Mesendoderm (in vitro differentiated cells): ENCODE data around the gene ALDH1L1.
"Not testable (repeated sequence)": the region's sequence is repeated elsewhere in the genome, so short reads cannot be mapped to it uniquely, and the experiment has no call there.

ENCODE experiments used
- DNase-seq: peaks from one replicate; pipeline ENCODE4 v3.0.0; 2013
- H2AK5ac ChIP-seq: 2 replicates; pipeline ENCODE4 v1.6.1; 2013; ENCODE audit warnings: low read length, inconsistent platforms
- H2BK120ac ChIP-seq: 2 replicates; pipeline ENCODE4 v1.6.1; 2013; ENCODE audit warnings: low read depth, mild to moderate bottlenecking, low read length, moderate library complexity, mixed read lengths
- H2BK15ac ChIP-seq: replicated peaks from 2 replicates; pipeline ENCODE4 v1.6.1; 2013; ENCODE audit warnings: low read depth, mild to moderate bottlenecking, moderate library complexity
- H2BK5ac ChIP-seq: 2 replicates; pipeline ENCODE4 v1.6.1; 2013; ENCODE audit warnings: low read length, inconsistent platforms
- H3K18ac ChIP-seq: 2 replicates; pipeline ENCODE4 v1.6.1; 2013; ENCODE audit warnings: mild to moderate bottlenecking, low read length, mixed read lengths
- H3K23ac ChIP-seq: one replicate; pipeline ENCODE4 v1.6.1; 2013; ENCODE audit warnings: low read length
- H3K27ac ChIP-seq: 2 replicates; pipeline ENCODE4 v1.5.1; 2013; ENCODE audit warnings: low read depth, mild to moderate bottlenecking, inconsistent platforms, low read length, moderate library complexity
- H3K27me3 ChIP-seq: 2 replicates; pipeline ENCODE4 v1.6.1; 2013; ENCODE audit warnings: low read length, control low read depth, mild to moderate bottlenecking, inconsistent platforms; ENCODE audit not compliant: insufficient read depth, poor library complexity
- H3K36me3 ChIP-seq: 2 replicates; pipeline ENCODE4 v1.6.1; 2013; ENCODE audit warnings: low read length, inconsistent platforms; ENCODE audit not compliant: control insufficient read depth, insufficient read depth
- H3K4ac ChIP-seq: one replicate; pipeline ENCODE4 v1.6.1; 2013; ENCODE audit warnings: low read depth, mild to moderate bottlenecking, low read length, moderate library complexity
- H3K4me1 ChIP-seq: 2 replicates; pipeline ENCODE4 v1.6.1; 2013; ENCODE audit warnings: low read depth, low read length, inconsistent platforms; ENCODE audit not compliant: control insufficient read depth
- H3K4me2 ChIP-seq: 2 replicates; pipeline ENCODE4 v1.6.1; 2013; ENCODE audit warnings: low read length
- H3K4me3 ChIP-seq: 2 replicates; pipeline ENCODE4 v1.5.1; 2013; ENCODE audit warnings: mild to moderate bottlenecking, low read length
- H3K56ac ChIP-seq: one replicate; pipeline ENCODE4 v1.6.1; 2013; ENCODE audit warnings: low read length
- H3K79me1 ChIP-seq: 2 replicates; pipeline ENCODE4 v1.6.1; 2013; ENCODE audit warnings: low read length, inconsistent platforms
- H3K79me2 ChIP-seq: 2 replicates; pipeline ENCODE4 v1.6.1; 2013; ENCODE audit warnings: mild to moderate bottlenecking, low read length; ENCODE audit not compliant: control insufficient read depth, insufficient read depth
- H3K9ac ChIP-seq: 2 replicates; pipeline ENCODE4 v1.6.1; 2013; ENCODE audit warnings: low read length, inconsistent platforms
- H4K5ac ChIP-seq: one replicate; pipeline ENCODE4 v1.6.1; 2013; ENCODE audit warnings: low read length
- H4K8ac ChIP-seq: one replicate; pipeline ENCODE4 v1.6.1; 2013; ENCODE audit warnings: low read depth, mild to moderate bottlenecking, control low read depth, low read length, moderate library complexity
- WGBS: extraction: QIAGEN DNeasy Blood & Tissue Kit; methylation state at CpG from one replicate; pipeline ENCODE4 v1.1.7; 2013; ENCODE audit warnings: low lambda C conversion rate, missing lambda C conversion rate; ENCODE audit not compliant: insufficient coverage; ENCODE audit errors: extremely low coverage; 5-methylcytosine and 5-hydroxymethylcytosine counted together

ALDH1L1 gene

GRCh38 chr3:126100634-126101301, 79.6 kb downstream of the ALDH1L1 start:
- Histone ChIP-seq H4K8ac (no peak overlapping the region), H3K4me2 (no peak overlapping the region), H3K36me3 (no peaks in the 10 kb centered on the region), H2AK5ac (no peak overlapping the region), H2BK15ac (no peak overlapping the region), H3K79me2 (no peaks in the 10 kb centered on the region), H3K79me1 (no peaks in the 10 kb centered on the region), H2BK5ac (no peak overlapping the region), H3K9ac (no peak overlapping the region), H3K23ac (no peak overlapping the region), H4K5ac (no peak overlapping the region), H3K4me3 (no peak overlapping the region), H3K56ac (no peak overlapping the region), H3K18ac (no peak overlapping the region), H3K4ac (no peak overlapping the region), H3K27me3 (no peaks in the 10 kb centered on the region), H3K27ac (no peak overlapping the region), H2BK120ac (no peak overlapping the region), H3K4me1 (no peaks in the 10 kb centered on the region)
- DNase-seq, result no peak
- no CpG with 5 or more reads among the region's 18 CpGs for WGBS

- Histone ChIP-seq H3K4me1 (no peaks in the 10 kb centered on the region), H3K18ac (no peak overlapping the region), H3K4me3 (no peak overlapping the region), H3K79me2 (no peaks in the 10 kb centered on the region), H3K56ac (no peak overlapping the region), H3K4me2 (no peak overlapping the region), H2AK5ac (no peak overlapping the region), H3K23ac (no peak overlapping the region), H3K9ac (no peak overlapping the region), H3K79me1 (no peaks in the 10 kb centered on the region), H3K36me3 (no peaks in the 10 kb centered on the region), H3K4ac (no peak overlapping the region), H2BK5ac (no peak overlapping the region), H4K8ac (no peak overlapping the region), H2BK120ac (no peak overlapping the region), H4K5ac (no peak overlapping the region), H2BK15ac (no peak overlapping the region), H3K27me3 (no peaks in the 10 kb centered on the region), H3K27ac (no peak overlapping the region)
- DNase-seq, result no peak
- no CpG with 5 or more reads among the region's 4 CpGs for WGBS
Measured at GRCh38 chr3:126100269-126100633, 80.1 kb downstream of the ALDH1L1 start.

GRCh38 chr3:126098391-126098858, 82.0 kb downstream of the ALDH1L1 start:
- Histone ChIP-seq H3K27ac (no peak overlapping the region), H3K4me2 (no peak overlapping the region), H3K79me2 (no peaks in the 10 kb centered on the region), H3K4me1 (no peaks in the 10 kb centered on the region), H2BK5ac (no peak overlapping the region), H4K5ac (no peak overlapping the region), H3K23ac (no peak overlapping the region), H3K4ac (no peak overlapping the region), H4K8ac (no peak overlapping the region), H3K18ac (no peak overlapping the region), H2AK5ac (no peak overlapping the region), H3K36me3 (no peaks in the 10 kb centered on the region), H3K56ac (no peak overlapping the region), H3K27me3 (no peaks in the 10 kb centered on the region), H3K9ac (no peak overlapping the region), H2BK120ac (no peak overlapping the region), H2BK15ac (no peak overlapping the region), H3K4me3 (no peak overlapping the region), H3K79me1 (no peaks in the 10 kb centered on the region)
- DNase-seq, result peak; percentile 14
- no CpG with 5 or more reads among the region's 2 CpGs for WGBS

GRCh38 chr3:126097801-126098200, 82.6 kb downstream of the ALDH1L1 start:
- H3K27me3 ChIP-seq, result no peaks in the 10 kb centered on the region
- H3K4ac ChIP-seq, result no peak overlapping the region
- H3K79me2 ChIP-seq, result no peaks in the 10 kb centered on the region
- H3K27ac ChIP-seq, result no peak overlapping the region
- H3K56ac ChIP-seq, result no peak overlapping the region
- H2BK15ac ChIP-seq, result no peak overlapping the region
- no peaks in the 10 kb centered on the region for H3K79me1 ChIP-seq
- H2AK5ac ChIP-seq, result no peak overlapping the region
- H4K5ac ChIP-seq, result no peak overlapping the region
- DNase-seq, result no peak
- H4K8ac ChIP-seq, result no peak overlapping the region
- no peak overlapping the region for H2BK120ac ChIP-seq
- no peak overlapping the region for H3K9ac ChIP-seq
- H2BK5ac ChIP-seq, result no peak overlapping the region
- no peaks in the 10 kb centered on the region for H3K36me3 ChIP-seq
- no peak overlapping the region for H3K18ac ChIP-seq
- H3K23ac ChIP-seq, result no peak overlapping the region
- no peak overlapping the region for H3K4me3 ChIP-seq
- H3K4me2 ChIP-seq, result no peak overlapping the region
- no peaks in the 10 kb centered on the region for H3K4me1 ChIP-seq

- no CpG with 5 or more reads among the region's 6 CpGs for WGBS
- H2BK120ac ChIP-seq, result not testable (repeated sequence)
Measured at GRCh38 chr3:126096274-126096673, 84.1 kb downstream of the ALDH1L1 start.

DNA sequence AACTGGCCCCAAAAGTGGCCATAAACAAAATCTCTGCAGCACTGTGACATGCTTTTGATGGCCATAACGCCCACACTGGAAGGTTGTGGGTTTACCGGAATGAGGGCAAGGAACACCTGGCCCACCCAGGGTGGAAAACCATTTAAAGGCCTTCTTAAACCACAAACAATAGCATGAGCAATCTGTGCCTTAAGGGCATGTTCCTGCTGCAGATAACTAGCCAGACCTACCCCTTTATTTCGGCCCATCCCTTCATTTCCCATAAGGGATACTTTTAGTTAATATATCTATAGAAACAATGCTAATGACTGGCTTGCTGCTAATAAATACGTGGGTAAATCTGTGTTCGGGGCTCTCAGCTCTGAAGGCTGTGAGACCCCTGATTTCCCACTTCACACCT, 88.3 kb downstream of the ALDH1L1 start:
- H3K27ac ChIP-seq, H2AK5ac ChIP-seq, H3K56ac ChIP-seq, H4K8ac ChIP-seq, H3K36me3 ChIP-seq, H2BK15ac ChIP-seq, H3K9ac ChIP-seq, H2BK120ac ChIP-seq, H3K27me3 ChIP-seq, H3K4me2 ChIP-seq, H3K79me2 ChIP-seq, H4K5ac ChIP-seq, H3K79me1 ChIP-seq, H3K18ac ChIP-seq, H3K23ac ChIP-seq, H3K4ac ChIP-seq, H3K4me1 ChIP-seq, H2BK5ac ChIP-seq, DNase-seq, H3K4me3 ChIP-seq: not testable (repeated sequence)
- WGBS, result no CpG with 5 or more reads among the region's 5 CpGs

More at GRCh38 chr3:126096274-126096673, 84.1 kb downstream of the ALDH1L1 start:
- H3K23ac ChIP-seq, H4K5ac ChIP-seq, H2BK5ac ChIP-seq, DNase-seq, H2BK15ac ChIP-seq, H3K27ac ChIP-seq, H3K4me3 ChIP-seq, H3K36me3 ChIP-seq, H3K18ac ChIP-seq, H3K79me1 ChIP-seq, H3K27me3 ChIP-seq, H3K4me1 ChIP-seq, H3K79me2 ChIP-seq, H3K4ac ChIP-seq, H4K8ac ChIP-seq, H3K9ac ChIP-seq, H3K4me2 ChIP-seq, H2AK5ac ChIP-seq, H3K56ac ChIP-seq: not testable (repeated sequence)
